Uterus (tissue), 2 donors: ENCODE results near the gene C20orf141.

ENCODE experiments used
- POLR2A ChIP-seq, 2 donors: fragments of 450-650 bp; IDR thresholded peaks; one replicate each; pipeline ENCODE4 v1.6.1; 2016; ENCODE audit warnings: antibody characterized with exemption in 2 of 2, mild to moderate bottlenecking in 1 of 2, moderate library complexity in 1 of 2
- TF ChIP-seq, protein P1 (sequence below), 4 experiments: fragments of 200-600 bp in 2 of 4; fragments of 450-650 bp in 2 of 4; sonication (generic) in 2 of 4; IDR thresholded peaks; one replicate each; pipeline ENCODE4 v1.5.1; 2016 to 2019; ENCODE audit warnings: antibody characterized with exemption in 4 of 4, mild to moderate bottlenecking in 2 of 4, moderate library complexity in 1 of 4

DNA sequence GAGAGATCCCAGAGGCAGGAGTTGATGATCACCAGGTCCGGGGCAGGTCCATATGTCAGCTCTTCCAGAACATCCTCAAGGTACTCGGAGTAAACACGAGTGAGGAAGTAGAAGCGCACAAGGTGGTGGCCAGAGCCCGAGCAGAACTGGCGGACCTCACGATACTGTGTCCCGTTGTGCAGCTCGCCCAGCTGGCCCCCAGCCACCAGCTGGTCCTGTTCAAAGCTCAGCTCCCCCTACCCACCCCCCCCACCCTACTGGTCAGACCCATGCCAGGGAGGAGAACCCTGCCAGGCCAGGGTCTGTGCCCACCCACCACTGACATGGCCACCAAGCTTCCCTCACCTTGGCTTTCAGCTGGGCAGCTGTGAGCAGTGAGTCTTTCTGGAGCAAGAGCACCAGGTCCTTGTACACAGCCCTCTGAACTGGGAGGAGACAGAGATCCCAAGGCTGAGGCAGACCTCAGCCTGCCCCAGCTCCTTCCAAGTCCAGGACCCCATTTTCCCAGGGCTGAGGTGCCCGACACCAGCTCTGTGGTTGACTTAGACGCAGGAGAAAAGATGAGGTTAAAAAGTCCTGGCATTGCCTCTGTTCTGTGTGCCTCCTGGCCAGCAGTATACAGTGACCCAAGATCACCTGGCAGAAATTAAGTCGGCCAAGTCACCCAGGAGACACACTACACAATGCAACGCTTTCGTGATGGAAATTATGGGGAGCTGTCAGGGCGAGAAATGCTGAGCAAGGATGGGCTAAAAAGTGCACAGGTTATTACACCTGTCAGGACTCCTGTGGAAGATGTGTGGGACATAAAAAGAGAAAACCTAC lies 24.3 kb downstream of the C20orf141 start:
- TF ChIP-seq POLR2A (IDR thresholded peaks at IDR 0.05), result no peak
- TF ChIP-seq, protein P1, sequence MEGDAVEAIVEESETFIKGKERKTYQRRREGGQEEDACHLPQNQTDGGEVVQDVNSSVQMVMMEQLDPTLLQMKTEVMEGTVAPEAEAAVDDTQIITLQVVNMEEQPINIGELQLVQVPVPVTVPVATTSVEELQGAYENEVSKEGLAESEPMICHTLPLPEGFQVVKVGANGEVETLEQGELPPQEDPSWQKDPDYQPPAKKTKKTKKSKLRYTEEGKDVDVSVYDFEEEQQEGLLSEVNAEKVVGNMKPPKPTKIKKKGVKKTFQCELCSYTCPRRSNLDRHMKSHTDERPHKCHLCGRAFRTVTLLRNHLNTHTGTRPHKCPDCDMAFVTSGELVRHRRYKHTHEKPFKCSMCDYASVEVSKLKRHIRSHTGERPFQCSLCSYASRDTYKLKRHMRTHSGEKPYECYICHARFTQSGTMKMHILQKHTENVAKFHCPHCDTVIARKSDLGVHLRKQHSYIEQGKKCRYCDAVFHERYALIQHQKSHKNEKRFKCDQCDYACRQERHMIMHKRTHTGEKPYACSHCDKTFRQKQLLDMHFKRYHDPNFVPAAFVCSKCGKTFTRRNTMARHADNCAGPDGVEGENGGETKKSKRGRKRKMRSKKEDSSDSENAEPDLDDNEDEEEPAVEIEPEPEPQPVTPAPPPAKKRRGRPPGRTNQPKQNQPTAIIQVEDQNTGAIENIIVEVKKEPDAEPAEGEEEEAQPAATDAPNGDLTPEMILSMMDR (IDR thresholded peaks at IDR 0.05), result no peak
